ENCODE results near the gene EVX1. TPM values are rescaled to one million over a fixed set of nuclear protein-coding genes. Genes with fewer than 3 reads are reported as not detected.

Gene EVX1
- total RNA-seq, 3 donors from 2014 or later (not counting 1 experiment from before 2014, with no cell fraction given): not detected

GRCh38 chr7:27221201-27221797 is 21.3 kb upstream of the EVX1 start:
- Mint-ChIP-seq H3K4me3 (peak overlapping the region; percentile 2), H3K4me1 (peaks cover 8 to 16% of the 10 kb centered on the region in 2 donors), H3K36me3 (no peaks in the 10 kb centered on the region), H3K27me3 (ENCODE audit: low read depth in 2 of 2) (peaks cover 61 to 77% of the 10 kb centered on the region in 2 donors), H3K9me3 (no peaks in the 10 kb centered on the region), H3K27ac (no peak overlapping the region)
- ATAC-seq: no peak
- Histone ChIP-seq H3K27ac (ENCODE audit: low read length) (no peak overlapping the region), H3K9me3 (ENCODE audit: control insufficient read depth, insufficient read depth, low read length) (no peaks in the 10 kb centered on the region), H3K4me1 (ENCODE audit: control insufficient read depth, insufficient read depth, low read length) (peaks cover 2% of the 10 kb centered on the region), H3K36me3 (ENCODE audit: control insufficient read depth, insufficient read depth, low read length) (no peaks in the 10 kb centered on the region), H3K27me3 (ENCODE audit: control insufficient read depth, insufficient read depth, low read length) (peaks cover 56% of the 10 kb centered on the region), H3K4me3 (ENCODE audit: low read length) (no peak overlapping the region)
- intact Hi-C loops (cut with micrococcal nuclease): no loop called here
- DNase-seq: no peak
- TF ChIP-seq, protein P1, sequence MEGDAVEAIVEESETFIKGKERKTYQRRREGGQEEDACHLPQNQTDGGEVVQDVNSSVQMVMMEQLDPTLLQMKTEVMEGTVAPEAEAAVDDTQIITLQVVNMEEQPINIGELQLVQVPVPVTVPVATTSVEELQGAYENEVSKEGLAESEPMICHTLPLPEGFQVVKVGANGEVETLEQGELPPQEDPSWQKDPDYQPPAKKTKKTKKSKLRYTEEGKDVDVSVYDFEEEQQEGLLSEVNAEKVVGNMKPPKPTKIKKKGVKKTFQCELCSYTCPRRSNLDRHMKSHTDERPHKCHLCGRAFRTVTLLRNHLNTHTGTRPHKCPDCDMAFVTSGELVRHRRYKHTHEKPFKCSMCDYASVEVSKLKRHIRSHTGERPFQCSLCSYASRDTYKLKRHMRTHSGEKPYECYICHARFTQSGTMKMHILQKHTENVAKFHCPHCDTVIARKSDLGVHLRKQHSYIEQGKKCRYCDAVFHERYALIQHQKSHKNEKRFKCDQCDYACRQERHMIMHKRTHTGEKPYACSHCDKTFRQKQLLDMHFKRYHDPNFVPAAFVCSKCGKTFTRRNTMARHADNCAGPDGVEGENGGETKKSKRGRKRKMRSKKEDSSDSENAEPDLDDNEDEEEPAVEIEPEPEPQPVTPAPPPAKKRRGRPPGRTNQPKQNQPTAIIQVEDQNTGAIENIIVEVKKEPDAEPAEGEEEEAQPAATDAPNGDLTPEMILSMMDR (IDR thresholded peaks at IDR 0.05): no peak
- 95% methylated on average over 2 of the region's 3 CpGs for WGBS (ENCODE audit: insufficient coverage)

DNA sequence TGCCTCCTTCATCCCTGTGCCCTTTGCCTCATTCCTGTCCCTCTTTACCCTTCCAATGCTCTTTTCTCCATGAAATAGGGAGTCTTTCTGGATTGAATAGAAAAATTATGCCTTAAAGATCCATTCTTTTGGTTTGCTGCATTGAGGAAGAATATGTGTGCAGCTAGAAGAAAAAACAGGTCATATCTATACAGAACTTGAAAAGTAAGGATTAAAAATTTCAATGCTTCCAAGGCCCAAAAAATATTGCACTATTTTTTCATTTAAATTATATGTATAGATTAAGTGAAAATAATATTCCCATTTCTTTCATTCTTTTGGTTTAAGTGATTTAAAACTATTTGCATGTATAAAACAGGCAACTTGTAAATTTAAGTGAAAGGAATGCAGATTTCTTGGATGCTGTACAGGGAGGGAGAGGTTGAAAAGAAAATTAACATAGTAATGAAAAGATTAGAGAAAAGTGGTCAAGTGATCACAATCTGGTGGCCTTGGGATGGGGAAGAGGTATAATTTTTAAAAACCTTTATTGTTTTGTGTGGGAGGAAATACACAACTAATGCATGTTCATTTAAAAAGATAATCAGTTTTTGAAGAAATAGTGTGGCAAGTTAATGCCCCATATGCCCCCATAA is 18.5 kb upstream of the EVX1 start:
- intact Hi-C loops (cut with micrococcal nuclease): no loop called here
- Mint-ChIP-seq H3K4me3 (no peak overlapping the region), H3K27ac (no peak overlapping the region), H3K36me3 (no peaks in the 10 kb centered on the region), H3K27me3 (ENCODE audit: low read depth in 2 of 2) (peaks cover 59 to 82% of the 10 kb centered on the region in 2 donors), H3K9me3 (no peaks in the 10 kb centered on the region), H3K4me1 (peaks cover 8 to 16% of the 10 kb centered on the region in 2 donors)
- TF ChIP-seq, protein P1 (IDR thresholded peaks at IDR 0.05): no peak
- no peak for DNase-seq
- Histone ChIP-seq H3K36me3 (ENCODE audit: control insufficient read depth, insufficient read depth, low read length) (no peaks in the 10 kb centered on the region), H3K9me3 (ENCODE audit: control insufficient read depth, insufficient read depth, low read length) (no peaks in the 10 kb centered on the region), H3K4me1 (ENCODE audit: control insufficient read depth, insufficient read depth, low read length) (peaks cover 2% of the 10 kb centered on the region), H3K27ac (ENCODE audit: low read length) (no peak overlapping the region), H3K27me3 (ENCODE audit: control insufficient read depth, insufficient read depth, low read length) (peaks cover 60% of the 10 kb centered on the region), H3K4me3 (ENCODE audit: low read length) (no peak overlapping the region)
- ATAC-seq: no peak

DNA sequence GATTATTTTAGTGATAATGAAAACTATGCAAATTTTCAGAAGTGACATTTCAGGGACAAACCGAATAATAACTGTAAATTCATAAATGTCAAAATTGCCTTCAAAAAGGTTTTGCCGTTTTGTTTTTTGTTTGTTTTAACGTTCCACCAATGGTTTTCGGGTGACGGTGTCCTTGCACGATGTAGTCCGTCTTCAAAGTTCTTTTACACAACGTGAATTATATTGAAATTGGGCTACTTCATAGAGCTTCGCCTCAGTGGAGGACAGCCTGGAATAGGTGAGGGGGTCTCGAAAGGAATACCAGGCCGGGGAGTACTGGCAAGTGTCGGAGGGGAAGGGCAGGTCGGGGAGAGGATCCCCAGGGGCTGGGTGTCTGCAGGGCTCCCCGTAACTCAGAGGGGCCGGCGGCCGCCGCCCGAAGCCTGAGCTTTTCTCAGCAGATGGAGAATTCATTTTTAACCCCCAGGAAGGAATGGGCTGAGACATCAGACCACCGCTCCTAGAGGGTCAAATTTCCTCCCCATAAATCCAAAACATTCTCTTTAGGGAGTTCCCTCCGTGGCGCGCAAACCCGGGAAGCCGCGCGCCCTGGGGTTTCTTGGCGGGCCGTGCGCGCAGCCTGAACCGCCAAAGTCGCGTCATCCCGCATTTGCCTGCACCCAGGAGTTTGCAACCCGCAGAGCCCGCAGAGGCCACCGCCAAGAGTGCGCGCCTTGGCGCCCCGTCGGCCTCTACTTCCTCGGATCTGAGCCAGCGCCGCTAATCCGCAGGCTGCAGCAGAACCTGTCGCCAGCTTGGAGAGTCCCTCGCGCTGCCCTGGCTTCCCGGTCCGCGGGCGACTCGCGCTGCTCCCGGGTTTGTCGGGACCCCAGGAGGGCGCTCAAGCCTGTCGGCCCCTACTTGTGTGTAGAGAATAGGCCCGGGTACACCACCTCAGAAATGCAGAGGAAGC is 17.3 kb upstream of the EVX1 start:
- WGBS (ENCODE audit: insufficient coverage): 9% methylated on average over 61 of the region's 61 CpGs
- H3K27ac ChIP-seq (ENCODE audit: low read length): no peak overlapping the region
- TF ChIP-seq, protein P1 (IDR thresholded peaks at IDR 0.05): no peak
- Mint-ChIP-seq H3K27ac (no peak overlapping the region), H3K36me3 (no peaks in the 10 kb centered on the region), H3K4me3 (no peak overlapping the region), H3K9me3 (no peaks in the 10 kb centered on the region), H3K4me1 (peaks cover 8% of the 10 kb centered on the region in 2 donors), H3K27me3 (ENCODE audit: low read depth in 2 of 2) (peaks cover 54 to 84% of the 10 kb centered on the region in 2 donors)
- DNase-seq (no peak), ATAC-seq (no peak)
- no peaks in the 10 kb centered on the region for H3K36me3 ChIP-seq (ENCODE audit: control insufficient read depth, insufficient read depth, low read length)
- no peaks in the 10 kb centered on the region for H3K9me3 ChIP-seq (ENCODE audit: control insufficient read depth, insufficient read depth, low read length)
- intact Hi-C loops (cut with micrococcal nuclease): no loop called here
- no peak overlapping the region for H3K4me3 ChIP-seq (ENCODE audit: low read length)
- peaks cover 57% of the 10 kb centered on the region for H3K27me3 ChIP-seq (ENCODE audit: control insufficient read depth, insufficient read depth, low read length)
- H3K4me1 ChIP-seq (ENCODE audit: control insufficient read depth, insufficient read depth, low read length): peaks cover under 1% of the 10 kb centered on the region

Measured in natural killer cell (primary cell).